ENCODE results near the gene PCBP3. TPM values are rescaled to one million over a fixed set of nuclear protein-coding genes. Genes with fewer than 3 reads are reported as not detected.

The PCBP3 gene
- polyA plus RNA-seq, 1 donor from 2014 or later, result 1.7 TPM

DNA sequence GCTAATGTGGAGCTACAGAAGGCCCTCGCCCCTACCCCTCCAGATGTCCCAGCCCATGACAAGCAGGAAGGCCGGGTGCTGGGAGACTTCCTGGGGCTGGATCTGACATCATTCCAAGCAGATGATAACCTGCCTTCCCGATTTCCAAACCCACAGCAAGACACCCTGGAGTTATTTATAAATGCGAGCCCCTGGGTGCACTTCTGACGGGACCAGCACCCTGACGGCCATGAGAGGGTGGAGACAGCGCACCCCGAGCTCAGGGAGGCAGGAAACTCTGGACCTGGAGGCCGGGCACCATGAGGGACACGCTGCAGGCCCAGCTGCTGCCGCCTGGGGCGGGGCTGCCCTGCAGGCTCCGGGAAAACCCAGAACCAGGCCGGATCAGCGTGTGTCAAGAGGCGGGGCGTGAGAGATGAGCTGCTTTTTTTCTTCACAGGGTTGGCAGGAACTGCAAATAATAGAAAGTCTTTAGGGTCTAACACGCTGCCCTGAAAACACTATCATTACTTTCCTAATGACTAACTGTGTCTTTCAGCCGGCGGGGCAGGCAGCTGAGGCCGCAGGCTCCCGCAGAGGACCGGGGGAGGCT is 2.5 kb upstream of the PCBP3 start:
- peaks cover 25% of the 10 kb centered on the region for H3K27me3 ChIP-seq (ENCODE audit: insufficient read depth, low read depth, low read length)
- no peaks in the 10 kb centered on the region for H3K9me3 ChIP-seq (ENCODE audit: low read length)
- H3K27ac ChIP-seq (ENCODE audit: low read length), result no peak overlapping the region
- no peaks in the 10 kb centered on the region for H4K20me1 ChIP-seq (ENCODE audit: insufficient read depth)
- H3K4me3 ChIP-seq (ENCODE audit: low read length), result no peak overlapping the region
- H3K4me2 ChIP-seq (ENCODE audit: low read length), result no peak overlapping the region
- no peaks in the 10 kb centered on the region for H3K9me2 ChIP-seq (ENCODE audit: insufficient read depth, low read length)
- H2AFZ ChIP-seq (ENCODE audit: low read depth, low read length), result no peak overlapping the region
- no peaks in the 10 kb centered on the region for H3F3A ChIP-seq (ENCODE audit: insufficient read depth, low read length, poor library complexity, severe bottlenecking)
- H3K9ac ChIP-seq (ENCODE audit: low read length), result no peak overlapping the region
- TF ChIP-seq RAD21 (conservative IDR thresholded peaks at IDR 0.05), result no peak
- TF ChIP-seq, protein P1, sequence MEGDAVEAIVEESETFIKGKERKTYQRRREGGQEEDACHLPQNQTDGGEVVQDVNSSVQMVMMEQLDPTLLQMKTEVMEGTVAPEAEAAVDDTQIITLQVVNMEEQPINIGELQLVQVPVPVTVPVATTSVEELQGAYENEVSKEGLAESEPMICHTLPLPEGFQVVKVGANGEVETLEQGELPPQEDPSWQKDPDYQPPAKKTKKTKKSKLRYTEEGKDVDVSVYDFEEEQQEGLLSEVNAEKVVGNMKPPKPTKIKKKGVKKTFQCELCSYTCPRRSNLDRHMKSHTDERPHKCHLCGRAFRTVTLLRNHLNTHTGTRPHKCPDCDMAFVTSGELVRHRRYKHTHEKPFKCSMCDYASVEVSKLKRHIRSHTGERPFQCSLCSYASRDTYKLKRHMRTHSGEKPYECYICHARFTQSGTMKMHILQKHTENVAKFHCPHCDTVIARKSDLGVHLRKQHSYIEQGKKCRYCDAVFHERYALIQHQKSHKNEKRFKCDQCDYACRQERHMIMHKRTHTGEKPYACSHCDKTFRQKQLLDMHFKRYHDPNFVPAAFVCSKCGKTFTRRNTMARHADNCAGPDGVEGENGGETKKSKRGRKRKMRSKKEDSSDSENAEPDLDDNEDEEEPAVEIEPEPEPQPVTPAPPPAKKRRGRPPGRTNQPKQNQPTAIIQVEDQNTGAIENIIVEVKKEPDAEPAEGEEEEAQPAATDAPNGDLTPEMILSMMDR (IDR thresholded peaks at IDR 0.05; ENCODE audit: poor library complexity, severe bottlenecking), result no peak
- no peaks in the 10 kb centered on the region for H3K79me2 ChIP-seq (replicated peaks; ENCODE audit: insufficient read depth, low read length)
- no peaks in the 10 kb centered on the region for H3K36me3 ChIP-seq (ENCODE audit: insufficient read depth, low read length)

- H4K20me1 ChIP-seq (ENCODE audit: insufficient read depth), result no peaks in the 10 kb centered on the region
- no peaks in the 10 kb centered on the region for H3K79me2 ChIP-seq (replicated peaks; ENCODE audit: insufficient read depth, low read length)
- no peak overlapping the region for H3K4me3 ChIP-seq (ENCODE audit: low read length)
- H3K27me3 ChIP-seq (ENCODE audit: insufficient read depth, low read depth, low read length), result peaks cover 30% of the 10 kb centered on the region
- H3K9me2 ChIP-seq (ENCODE audit: insufficient read depth, low read length), result no peaks in the 10 kb centered on the region
- H3K9me3 ChIP-seq (ENCODE audit: low read length), result no peaks in the 10 kb centered on the region
- H2AFZ ChIP-seq (ENCODE audit: low read depth, low read length), result no peak overlapping the region
- TF ChIP-seq, protein P1 (IDR thresholded peaks at IDR 0.05; ENCODE audit: poor library complexity, severe bottlenecking), result no peak
- TF ChIP-seq, protein P2, sequence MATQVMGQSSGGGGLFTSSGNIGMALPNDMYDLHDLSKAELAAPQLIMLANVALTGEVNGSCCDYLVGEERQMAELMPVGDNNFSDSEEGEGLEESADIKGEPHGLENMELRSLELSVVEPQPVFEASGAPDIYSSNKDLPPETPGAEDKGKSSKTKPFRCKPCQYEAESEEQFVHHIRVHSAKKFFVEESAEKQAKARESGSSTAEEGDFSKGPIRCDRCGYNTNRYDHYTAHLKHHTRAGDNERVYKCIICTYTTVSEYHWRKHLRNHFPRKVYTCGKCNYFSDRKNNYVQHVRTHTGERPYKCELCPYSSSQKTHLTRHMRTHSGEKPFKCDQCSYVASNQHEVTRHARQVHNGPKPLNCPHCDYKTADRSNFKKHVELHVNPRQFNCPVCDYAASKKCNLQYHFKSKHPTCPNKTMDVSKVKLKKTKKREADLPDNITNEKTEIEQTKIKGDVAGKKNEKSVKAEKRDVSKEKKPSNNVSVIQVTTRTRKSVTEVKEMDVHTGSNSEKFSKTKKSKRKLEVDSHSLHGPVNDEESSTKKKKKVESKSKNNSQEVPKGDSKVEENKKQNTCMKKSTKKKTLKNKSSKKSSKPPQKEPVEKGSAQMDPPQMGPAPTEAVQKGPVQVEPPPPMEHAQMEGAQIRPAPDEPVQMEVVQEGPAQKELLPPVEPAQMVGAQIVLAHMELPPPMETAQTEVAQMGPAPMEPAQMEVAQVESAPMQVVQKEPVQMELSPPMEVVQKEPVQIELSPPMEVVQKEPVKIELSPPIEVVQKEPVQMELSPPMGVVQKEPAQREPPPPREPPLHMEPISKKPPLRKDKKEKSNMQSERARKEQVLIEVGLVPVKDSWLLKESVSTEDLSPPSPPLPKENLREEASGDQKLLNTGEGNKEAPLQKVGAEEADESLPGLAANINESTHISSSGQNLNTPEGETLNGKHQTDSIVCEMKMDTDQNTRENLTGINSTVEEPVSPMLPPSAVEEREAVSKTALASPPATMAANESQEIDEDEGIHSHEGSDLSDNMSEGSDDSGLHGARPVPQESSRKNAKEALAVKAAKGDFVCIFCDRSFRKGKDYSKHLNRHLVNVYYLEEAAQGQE (IDR thresholded peaks at IDR 0.05; ENCODE audit: borderline replicate concordance), result no peak
- TF ChIP-seq SMC3 (conservative IDR thresholded peaks at IDR 0.05; ENCODE audit: poor library complexity) (no peak), EZH2 (IDR thresholded peaks at IDR 0.05; ENCODE audit: borderline replicate concordance, insufficient read depth, low read length, poor library complexity, severe bottlenecking) (no peak), TAF1 (IDR thresholded peaks at IDR 0.05; ENCODE audit: low read depth) (no peak), POLR2AphosphoS5 (IDR thresholded peaks at IDR 0.05) (no peak)
- no peak overlapping the region for H3K9ac ChIP-seq (ENCODE audit: low read length)
- no peaks in the 10 kb centered on the region for H3F3A ChIP-seq (ENCODE audit: insufficient read depth, low read length, poor library complexity, severe bottlenecking)
- no peak overlapping the region for H3K4me2 ChIP-seq (ENCODE audit: low read length)
- H3K27ac ChIP-seq (ENCODE audit: low read length), result no peak overlapping the region
- H3K36me3 ChIP-seq (ENCODE audit: insufficient read depth, low read length), result no peaks in the 10 kb centered on the region
These were observed 2.0 kb upstream of the PCBP3 start for GRCh38 chr21:45641480-45642035.

Measured in neural cell (in vitro differentiated cells).